Measurements from ENCODE around the gene MAD2L2. TPM values are rescaled to one million over a fixed set of nuclear protein-coding genes. Genes with fewer than 3 reads are reported as not detected.
A peak's percentile ranks its signal among the peaks of the same experiment; 100 is the strongest.

Gene MAD2L2
- total RNA-seq, 1 experiment from 2014 or later, result 72.0 TPM

- no peak for DNase-seq (ENCODE audit: low spot score)
These were observed 23.9 kb upstream of the MAD2L2 start for GRCh38 chr1:11704691-11705475.

GRCh38 chr1:11704194-11704529 is 23.2 kb upstream of the MAD2L2 start:
- no peak for DNase-seq (ENCODE audit: low spot score)

DNA sequence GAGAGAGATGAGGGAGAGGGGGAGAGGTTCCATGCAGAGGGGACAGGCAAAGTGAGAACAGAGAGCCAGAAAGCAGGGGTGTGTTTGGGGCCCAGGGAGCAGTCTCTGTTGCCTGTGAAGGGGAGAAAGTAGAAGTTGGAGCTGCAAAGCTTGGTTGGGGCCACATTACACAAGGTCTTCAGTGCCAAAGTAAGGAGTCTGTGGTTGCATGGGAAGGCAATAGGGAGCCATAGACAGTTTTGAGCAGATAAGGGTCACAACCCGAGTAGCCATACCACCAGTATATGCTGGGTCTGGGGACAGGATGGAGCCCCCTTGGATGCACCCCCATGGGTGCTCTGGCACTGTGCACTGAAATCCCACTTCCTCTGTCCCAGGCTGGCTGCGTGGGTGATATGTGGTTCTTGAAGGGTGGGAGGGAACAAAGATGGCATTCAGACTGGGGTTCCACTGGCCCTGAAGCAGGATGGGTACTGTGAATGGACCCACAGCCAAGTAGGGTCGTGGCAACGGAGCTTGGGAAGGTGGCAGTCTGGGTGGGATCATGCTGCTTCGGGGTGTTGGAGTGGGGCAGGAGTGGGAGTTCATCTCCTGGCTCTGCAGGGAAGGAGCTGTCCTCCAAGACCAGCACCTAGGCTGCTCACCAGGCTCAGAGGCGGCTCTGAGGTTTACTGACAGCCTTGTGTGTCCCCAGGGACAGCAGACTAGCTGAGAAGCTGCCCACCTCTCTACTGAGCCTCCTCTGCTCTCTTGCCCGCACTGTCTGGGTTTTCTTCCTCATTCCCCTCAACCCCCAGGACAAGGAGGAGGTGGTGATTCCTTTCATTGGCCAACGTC is 22.6 kb upstream of the MAD2L2 start:
- no peak for DNase-seq (ENCODE audit: low spot score)

DNA sequence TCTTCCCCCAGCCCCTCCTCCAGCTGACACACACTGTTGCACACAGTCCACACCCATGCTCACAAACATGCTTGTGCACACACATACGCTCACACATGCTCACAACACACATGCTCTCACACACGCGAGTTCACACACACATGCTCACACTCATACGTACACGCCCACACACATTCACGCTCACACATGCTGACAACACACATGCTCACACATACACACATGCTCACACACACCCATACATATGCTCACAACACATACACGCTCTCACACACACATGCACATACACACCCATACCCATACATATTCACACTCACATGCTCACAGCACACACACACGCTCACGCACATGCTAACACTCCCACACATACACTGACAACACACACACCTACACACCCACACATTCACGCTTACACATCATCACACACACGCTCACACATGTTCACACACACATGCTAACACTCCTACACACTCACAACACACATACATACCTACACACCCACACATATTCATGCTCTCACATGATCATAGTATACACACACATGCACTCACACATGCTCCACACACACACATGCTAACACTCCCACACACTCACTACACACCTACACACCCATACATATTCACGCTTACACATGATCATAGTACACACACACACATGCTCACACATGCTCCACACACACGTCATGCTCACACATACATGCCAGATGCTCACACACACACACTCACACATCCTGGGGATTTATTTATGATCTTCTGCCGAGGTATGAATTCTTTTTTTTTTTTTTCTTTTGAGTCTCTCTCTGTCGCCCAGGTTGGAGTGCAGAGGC is 21.2 kb upstream of the MAD2L2 start:
- no peak for DNase-seq (ENCODE audit: low spot score)

DNA sequence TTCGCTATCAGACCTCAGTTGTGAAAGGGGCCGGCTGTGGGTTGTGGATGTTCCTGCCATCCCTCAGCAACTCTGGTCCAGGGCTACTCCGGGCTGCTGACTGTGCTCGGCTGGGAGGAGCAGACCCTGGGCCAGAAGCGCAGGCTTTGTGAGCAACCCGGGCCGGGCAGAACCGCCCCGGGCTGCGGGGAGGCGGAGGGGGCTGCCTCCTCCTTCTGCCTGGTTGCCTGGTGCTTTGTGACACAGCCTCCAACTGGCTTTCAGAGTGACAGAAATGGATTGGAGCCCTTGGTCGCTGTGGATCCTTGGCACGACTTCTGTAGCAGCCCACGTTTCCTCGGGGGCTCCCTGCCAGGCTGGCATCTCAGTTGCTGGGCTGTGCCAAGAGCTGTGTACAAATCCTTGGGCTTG is 20.6 kb upstream of the MAD2L2 start:
- DNase-seq (ENCODE audit: low spot score), result no peak

DNA sequence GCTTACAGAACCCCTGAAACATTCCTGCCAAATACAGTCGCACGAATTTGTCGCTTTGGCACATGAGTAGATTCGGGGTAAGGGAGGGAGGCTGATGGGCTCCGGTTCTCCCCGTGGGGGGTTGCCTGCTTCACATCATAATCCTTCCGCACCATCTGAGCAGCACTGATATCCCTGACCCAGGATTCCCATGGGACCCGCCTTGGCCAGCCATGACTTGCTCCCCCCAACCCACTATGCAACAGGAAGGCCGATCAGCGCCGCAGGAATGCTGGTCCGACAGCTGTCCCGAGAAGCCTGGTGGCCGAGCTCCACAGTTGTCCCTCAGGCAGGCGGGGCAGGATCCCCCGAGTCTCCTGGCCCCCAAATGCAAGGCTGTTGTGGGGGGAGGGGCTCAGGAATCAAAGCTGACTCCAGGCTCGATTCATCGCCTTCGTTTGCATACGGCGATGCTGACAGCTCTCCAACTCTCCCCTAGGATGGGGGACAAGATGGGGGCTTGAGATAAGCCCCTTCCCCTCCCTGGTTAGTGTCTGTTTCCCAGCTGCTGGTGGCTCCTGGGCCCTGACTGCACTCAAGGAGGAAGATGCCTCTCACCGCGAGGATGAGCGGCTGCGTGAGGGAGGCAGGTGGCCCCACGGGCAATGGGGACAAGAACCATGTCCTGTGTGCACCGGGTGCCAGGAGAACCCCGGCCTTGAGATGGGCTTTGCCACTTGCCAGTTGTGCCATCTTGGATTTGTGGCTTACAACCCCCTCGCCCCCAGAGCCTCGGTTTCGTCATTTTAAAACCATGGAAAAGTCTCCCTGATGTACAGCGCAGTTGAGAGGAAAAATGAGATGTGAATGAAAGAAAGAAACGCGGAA is 19.9 kb upstream of the MAD2L2 start:
- DNase-seq (ENCODE audit: low spot score), result no peak

DNA sequence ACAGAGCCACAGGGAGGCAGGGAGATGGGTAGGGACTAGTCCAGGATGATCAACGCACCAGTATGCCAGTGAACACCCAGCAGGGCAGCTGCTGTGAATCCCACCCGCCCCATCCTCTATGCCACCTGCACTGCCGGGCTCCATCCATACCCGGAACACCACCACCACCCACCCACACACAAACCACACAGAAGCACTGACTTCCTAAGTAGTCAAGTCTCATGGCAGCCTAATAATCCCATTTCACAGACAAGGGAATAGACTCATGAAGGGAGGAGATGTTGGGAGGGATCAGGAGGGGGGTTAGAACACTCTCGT is 16.9 kb upstream of the MAD2L2 start:
- no peak for DNase-seq (ENCODE audit: low spot score)

GRCh38 chr1:11697188-11697892 is 16.4 kb upstream of the MAD2L2 start:
- no peak for DNase-seq (ENCODE audit: low spot score)

- DNase-seq (ENCODE audit: low spot score), result no peak
These were observed 14.9 kb upstream of the MAD2L2 start for GRCh38 chr1:11695861-11696260.

DNA sequence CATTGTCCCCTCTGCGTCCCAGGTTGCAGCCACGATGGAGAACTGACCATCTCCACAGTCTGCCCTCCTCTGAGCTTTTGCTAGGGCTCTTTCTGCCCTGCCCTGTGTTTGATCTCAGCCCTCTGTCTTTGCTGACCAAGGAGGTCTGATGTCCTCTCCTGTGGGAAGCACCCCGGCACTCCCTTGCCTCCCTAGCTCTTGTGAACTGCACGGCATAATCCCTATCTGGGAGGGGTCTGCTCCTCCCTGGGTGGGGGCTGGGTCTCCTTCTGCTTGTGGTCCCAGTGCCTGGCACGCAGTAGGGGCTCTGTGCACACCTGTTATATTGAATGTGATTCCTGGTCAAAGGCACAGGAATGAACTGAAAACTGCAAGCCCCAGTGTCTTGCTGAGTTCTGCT is 13.0 kb upstream of the MAD2L2 start:
- no peak for DNase-seq (ENCODE audit: low spot score)

GRCh38 chr1:11693024-11693590 is 12.2 kb upstream of the MAD2L2 start:
- DNase-seq (ENCODE audit: low spot score), result peak; percentile 92

GRCh38 chr1:11691928-11692711 is 11.2 kb upstream of the MAD2L2 start:
- DNase-seq (ENCODE audit: low spot score), result no peak

DNA sequence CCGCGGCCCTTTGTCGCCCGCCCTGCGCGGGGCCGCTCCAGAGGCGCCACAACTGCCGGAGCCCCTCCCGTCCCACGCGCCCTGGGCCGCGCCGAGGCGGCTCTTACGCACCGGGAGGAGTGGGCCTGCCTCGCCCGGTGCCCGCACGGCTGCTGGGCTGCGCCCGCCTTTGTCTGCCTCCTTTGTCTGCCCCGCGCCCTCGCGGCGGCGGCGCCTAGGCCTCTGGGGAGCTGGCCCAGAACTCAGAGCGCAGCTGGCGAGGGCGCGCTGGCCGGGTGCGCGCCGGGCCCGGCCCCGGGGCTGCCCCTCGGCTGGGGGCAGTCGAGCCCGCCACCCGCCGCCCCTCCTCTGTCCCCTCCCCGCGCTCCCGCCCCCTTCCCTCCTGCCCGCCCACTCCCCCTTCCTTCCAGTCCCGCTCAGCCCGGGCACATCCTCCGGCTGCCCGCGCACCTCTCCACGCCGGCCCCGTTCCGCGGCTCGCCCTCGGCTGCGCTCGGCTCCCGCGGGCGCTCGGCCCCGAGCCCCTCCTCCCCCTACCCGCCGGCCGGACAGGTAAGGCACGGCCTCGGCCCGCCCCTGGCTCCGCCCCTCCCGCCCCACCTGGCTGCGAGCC is 10.5 kb upstream of the MAD2L2 start, which contains the start of gene DRAXIN:
Gene DRAXIN, plus strand, starts transcription at position 409 of the 613 bp plus-strand sequence. CDS start 14,549 bp downstream, outside the sequence.
- DNase-seq (ENCODE audit: low spot score), result no peak

- no peak for DNase-seq (ENCODE audit: low spot score)
These were observed 9.7 kb upstream of the MAD2L2 start for GRCh38 chr1:11690397-11691301.

- DNase-seq (ENCODE audit: low spot score), result no peak
These were observed 7.6 kb upstream of the MAD2L2 start for GRCh38 chr1:11688506-11688905.

DNA sequence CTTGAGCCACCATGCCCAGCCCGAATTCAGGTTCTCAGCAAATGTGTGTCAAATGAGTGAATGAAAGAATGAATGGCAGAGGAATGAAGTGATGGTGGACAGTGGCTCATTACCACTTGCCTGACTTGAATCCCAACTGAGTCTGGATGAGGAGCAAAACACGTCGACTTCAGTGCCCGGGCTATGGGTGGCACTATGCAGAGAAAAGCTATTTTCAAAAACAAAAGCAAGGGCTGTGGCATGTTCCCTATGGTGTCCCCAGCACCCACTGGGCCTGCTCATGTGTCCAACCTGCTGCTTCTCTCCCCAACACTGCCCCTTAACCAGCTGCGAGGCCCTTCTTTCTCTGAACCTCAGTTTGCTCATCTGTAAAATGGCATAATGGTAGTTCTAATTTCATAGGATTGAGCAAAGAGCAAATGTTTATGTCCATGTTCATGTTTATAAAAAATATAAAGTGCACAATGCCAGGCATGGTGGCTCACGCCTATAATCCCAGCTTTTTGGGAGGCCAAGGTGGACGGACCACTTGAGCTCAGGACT is 4.3 kb upstream of the MAD2L2 start:
- no peak for DNase-seq (ENCODE audit: low spot score)

GRCh38 chr1:11684070-11684469 is 3.1 kb upstream of the MAD2L2 start:
- no peak for DNase-seq (ENCODE audit: low spot score)

DNA sequence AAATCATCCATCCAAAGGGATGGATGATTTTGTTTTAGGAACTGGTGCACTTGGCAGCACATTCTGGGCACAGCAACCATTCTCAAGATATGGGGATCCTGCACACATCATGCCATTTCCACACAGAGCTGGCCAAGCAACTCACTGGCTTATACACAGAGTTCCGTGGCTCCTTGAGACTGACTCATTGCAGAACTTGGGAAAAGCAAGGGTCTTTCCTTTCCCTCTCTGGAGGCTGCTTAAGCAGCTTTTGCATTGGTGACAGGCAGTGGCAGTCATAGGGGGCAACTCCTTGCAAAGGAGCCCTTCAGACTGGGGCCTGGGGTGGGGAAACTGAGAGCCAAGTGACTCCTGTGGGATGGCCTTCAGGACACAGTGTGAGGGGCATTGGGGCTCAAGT is 1.9 kb upstream of the MAD2L2 start:
- DNase-seq (ENCODE audit: low spot score), result no peak

Data from A172 (cell line).